ENCODE data around the gene CBY1.
"Not testable (repeated sequence)": the region's sequence is repeated elsewhere in the genome, so short reads cannot be mapped to it uniquely, and the experiment has no call there.

The CBY1 gene

GRCh38 chr22:38656256-38657044 lies at the start of gene CBY1, which contains the start of gene FAM227A:
Gene CBY1, plus strand, starts transcription at chr22:38656638. Its CDS starts 11,417 bp downstream, at chr22:38668055.
Gene FAM227A, minus strand, starts transcription at chr22:38656392. Its CDS starts 6,224 bp downstream, at chr22:38650168.
- FAIRE-seq = no peak

- no peak for FAIRE-seq
Observed at GRCh38 chr22:38607680-38608079, 48.8 kb upstream of the CBY1 start.

- FAIRE-seq = no peak
Observed at GRCh38 chr22:38608992-38609750, 47.3 kb upstream of the CBY1 start.

GRCh38 chr22:38610234-38610633 lies 46.2 kb upstream of the CBY1 start:
- no peak for FAIRE-seq

- FAIRE-seq = no peak
Observed at GRCh38 chr22:38611559-38611958, 44.9 kb upstream of the CBY1 start.

GRCh38 chr22:38612217-38613006 lies 44.0 kb upstream of the CBY1 start:
- FAIRE-seq = no peak

- FAIRE-seq = no peak
Observed at GRCh38 chr22:38613588-38613987, 42.9 kb upstream of the CBY1 start.

- FAIRE-seq = no peak
Observed at GRCh38 chr22:38614332-38615063, 41.9 kb upstream of the CBY1 start.

- FAIRE-seq = not testable (repeated sequence)
Observed at GRCh38 chr22:38615064-38615405, 41.4 kb upstream of the CBY1 start.

GRCh38 chr22:38618258-38618657 lies 38.2 kb upstream of the CBY1 start:
- no peak for FAIRE-seq

- no peak for FAIRE-seq
Observed at GRCh38 chr22:38618682-38619081, 37.8 kb upstream of the CBY1 start.

GRCh38 chr22:38623351-38623750 lies 33.1 kb upstream of the CBY1 start:
- FAIRE-seq = no peak

GRCh38 chr22:38628444-38628843 lies 28.0 kb upstream of the CBY1 start:
- no peak for FAIRE-seq

GRCh38 chr22:38629108-38629507 lies 27.3 kb upstream of the CBY1 start:
- no peak for FAIRE-seq

GRCh38 chr22:38631724-38632123 lies 24.7 kb upstream of the CBY1 start:
- FAIRE-seq = no peak

- no peak for FAIRE-seq
Observed at GRCh38 chr22:38632528-38632927, 23.9 kb upstream of the CBY1 start.

GRCh38 chr22:38638216-38638615 lies 18.2 kb upstream of the CBY1 start:
- FAIRE-seq = no peak

GRCh38 chr22:38638728-38639127 lies 17.7 kb upstream of the CBY1 start:
- FAIRE-seq = no peak

GRCh38 chr22:38641476-38642040 lies 14.9 kb upstream of the CBY1 start:
- no peak for FAIRE-seq

GRCh38 chr22:38644245-38644644 lies 12.2 kb upstream of the CBY1 start:
- not testable (repeated sequence) for FAIRE-seq

- no peak for FAIRE-seq
Observed at GRCh38 chr22:38645430-38645829, 11.0 kb upstream of the CBY1 start.

- no peak for FAIRE-seq
Observed at GRCh38 chr22:38649841-38650522, 6.5 kb upstream of the CBY1 start.
